Nephron (organoid): Measurements from ENCODE around the gene HSPB1.

ENCODE experiments used
- H3K27ac Mint-ChIP-seq, 3 experiments: 2 replicates each; pipeline ENCODE4 v1.8.0; 2020; ENCODE audit warnings: mixed read lengths in 3 of 3, mild to moderate bottlenecking in 2 of 3, moderate library complexity in 1 of 3
- H3K27me3 Mint-ChIP-seq: 2 replicates; pipeline ENCODE4 v1.8.0; 2021; ENCODE audit warnings: low read depth, mild to moderate bottlenecking, moderate library complexity, mixed read lengths
- H3K36me3 Mint-ChIP-seq: 2 replicates; pipeline ENCODE4 v1.8.0; 2020; ENCODE audit warnings: low read depth, mixed read lengths
- H3K4me1 Mint-ChIP-seq: 2 replicates; pipeline ENCODE4 v1.8.0; 2020; ENCODE audit warnings: mixed read lengths
- H3K4me3 Mint-ChIP-seq, 3 experiments: 2 replicates each; pipeline ENCODE4 v1.8.0; 2020; ENCODE audit warnings: mild to moderate bottlenecking in 3 of 3, mixed read lengths in 3 of 3, moderate library complexity in 2 of 3
- H3K9me3 Mint-ChIP-seq: 2 replicates; pipeline ENCODE4 v1.8.0; 2020; ENCODE audit warnings: mixed read lengths
- CTCF ChIP-seq, 3 experiments: fragments of 200-600 bp; sonication (generic); IDR thresholded peaks; one replicate each; pipeline ENCODE4 v1.5.0; 2021; ENCODE audit warnings: antibody characterized with exemption in 3 of 3; ENCODE audit not compliant: unreplicated experiment in 3 of 3

The HSPB1 gene

GRCh38 chr7:76327610-76328009 is 25.1 kb downstream of the HSPB1 start:
- peaks cover 72% of the 10 kb centered on the region for H3K36me3 Mint-ChIP-seq
- H3K4me1 Mint-ChIP-seq = peaks cover 5% of the 10 kb centered on the region
- peak overlapping the region in 1 of 3 experiments; percentile 29 for H3K27ac Mint-ChIP-seq
- no peak overlapping the region for H3K4me3 Mint-ChIP-seq
- TF ChIP-seq CTCF (IDR thresholded peaks at IDR 0.05; ENCODE audit: unreplicated experiment in 3 of 3) = no peak
- H3K27me3 Mint-ChIP-seq = no peaks in the 10 kb centered on the region
- H3K9me3 Mint-ChIP-seq = no peaks in the 10 kb centered on the region

GRCh38 chr7:76328389-76328788 is 25.9 kb downstream of the HSPB1 start:
- H3K36me3 Mint-ChIP-seq = peaks cover 74% of the 10 kb centered on the region
- no peaks in the 10 kb centered on the region for H3K27me3 Mint-ChIP-seq
- H3K27ac Mint-ChIP-seq = no peak overlapping the region
- peaks cover 8% of the 10 kb centered on the region for H3K4me1 Mint-ChIP-seq
- H3K9me3 Mint-ChIP-seq = no peaks in the 10 kb centered on the region
- TF ChIP-seq CTCF (IDR thresholded peaks at IDR 0.05; ENCODE audit: unreplicated experiment in 3 of 3) = no peak
- H3K4me3 Mint-ChIP-seq = no peak overlapping the region

GRCh38 chr7:76329479-76329878 is 27.0 kb downstream of the HSPB1 start:
- Mint-ChIP-seq H3K9me3 (no peaks in the 10 kb centered on the region), H3K27me3 (no peaks in the 10 kb centered on the region)

DNA sequence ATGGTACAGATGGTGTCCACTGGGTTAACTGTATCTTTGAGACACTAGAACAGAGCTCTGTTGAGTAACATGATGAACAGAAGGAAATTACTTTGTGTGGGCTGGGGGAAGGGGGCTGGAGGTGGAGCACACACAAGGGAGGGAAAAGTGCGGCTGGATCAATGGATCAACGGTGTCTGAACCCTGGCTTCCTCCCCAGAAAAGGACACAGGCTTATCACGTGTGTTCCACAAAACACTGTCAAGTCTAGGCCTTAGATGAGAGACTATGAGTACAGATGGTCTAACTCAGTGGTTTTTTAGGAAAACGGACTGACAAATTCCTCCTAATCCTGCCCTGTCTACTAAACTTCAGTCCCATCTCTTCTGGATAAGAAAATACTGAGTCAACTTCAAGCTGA is 27.8 kb downstream of the HSPB1 start:
- Mint-ChIP-seq H3K36me3 (peaks cover 69% of the 10 kb centered on the region), H3K4me1 (peaks cover 15% of the 10 kb centered on the region), H3K9me3 (no peaks in the 10 kb centered on the region), H3K27ac (peak overlapping the region in 1 of 3 experiments; percentile 16), H3K4me3 (no peak overlapping the region), H3K27me3 (no peaks in the 10 kb centered on the region)
- no peak for TF ChIP-seq CTCF (IDR thresholded peaks at IDR 0.05; ENCODE audit: unreplicated experiment in 3 of 3)

More at GRCh38 chr7:76329479-76329878, 27.0 kb downstream of the HSPB1 start:
- Mint-ChIP-seq H3K4me1 (peaks cover 15% of the 10 kb centered on the region), H3K27ac (peak overlapping the region in 1 of 3 experiments; percentile 16), H3K4me3 (no peak overlapping the region), H3K36me3 (peaks cover 73% of the 10 kb centered on the region)
- TF ChIP-seq CTCF (IDR thresholded peaks at IDR 0.05; ENCODE audit: unreplicated experiment in 3 of 3) = no peak

GRCh38 chr7:76330673-76331072 is 28.2 kb downstream of the HSPB1 start:
- H3K4me1 Mint-ChIP-seq = peaks cover 15% of the 10 kb centered on the region
- H3K36me3 Mint-ChIP-seq = peaks cover 69% of the 10 kb centered on the region
- H3K4me3 Mint-ChIP-seq = no peak overlapping the region
- no peak overlapping the region for H3K27ac Mint-ChIP-seq
- TF ChIP-seq CTCF (IDR thresholded peaks at IDR 0.05; ENCODE audit: unreplicated experiment in 3 of 3) = no peak
- H3K27me3 Mint-ChIP-seq = no peaks in the 10 kb centered on the region
- H3K9me3 Mint-ChIP-seq = no peaks in the 10 kb centered on the region

GRCh38 chr7:76332078-76332477 is 29.6 kb downstream of the HSPB1 start:
- no peak overlapping the region for H3K4me3 Mint-ChIP-seq
- H3K36me3 Mint-ChIP-seq = peaks cover 64% of the 10 kb centered on the region
- no peaks in the 10 kb centered on the region for H3K9me3 Mint-ChIP-seq
- TF ChIP-seq CTCF (IDR thresholded peaks at IDR 0.05; ENCODE audit: unreplicated experiment in 3 of 3) = no peak
- H3K27me3 Mint-ChIP-seq = no peaks in the 10 kb centered on the region
- H3K27ac Mint-ChIP-seq = no peak overlapping the region
- H3K4me1 Mint-ChIP-seq = peaks cover 15% of the 10 kb centered on the region
